MM.1S (cell line): ENCODE measurements around the gene PCP2.

ENCODE experiments used
- CTCF ChIP-seq: fragments of 300-600 bp; sonication (generic); IDR thresholded peaks from 2 replicates; pipeline ENCODE4 v1.5.1; 2016; ENCODE audit warnings: antibody characterized with exemption, low read length, mixed read lengths
- EZH2 ChIP-seq: fragments of 300-600 bp; sonication (generic); optimal IDR thresholded peaks from 2 replicates; pipeline ENCODE3; 2017; ENCODE audit warnings: low read depth, mild to moderate bottlenecking, antibody characterized with exemption, low read length, mixed read lengths
- EZH2phosphoT487 ChIP-seq: fragments of 300-600 bp; sonication (generic); IDR thresholded peaks from 2 replicates; pipeline ENCODE4 v1.6.1; 2018; ENCODE audit warnings: antibody characterized with exemption, low read length

GRCh38 chr19:7614859-7615741 lies 18.4 kb downstream of the PCP2 start:
- TF ChIP-seq CTCF (no peak), EZH2 (no peak), EZH2phosphoT487 (no peak)
